H1 (cell line): ENCODE data around the gene DUOX1. TPM values are rescaled to one million over a fixed set of nuclear protein-coding genes. Genes with fewer than 3 reads are reported as not detected.

ENCODE experiments used
- CTCF ChIA-PET: fragments of 300-600 bp; sonication (Branson Sonifier 250); formaldehyde crosslinking; loops from one replicate; lab custom pipeline; 2021; ENCODE audit not compliant: partially characterized antibody; lab: Charles Lee
- POLR2A ChIA-PET: fragments of 300-600 bp; sonication (Branson Sonifier 250); formaldehyde crosslinking; loops from one replicate; lab custom pipeline; 2021; ENCODE audit warnings: inconsistent platforms; ENCODE audit not compliant: partially characterized antibody; lab: Charles Lee
- DNase-seq, 2 experiments: peaks; one replicate each; pipeline versions ENCODE4 v3.0.0 to v3.0.0-alpha.2; 2010 to 2022; ENCODE audit warnings: low spot score in 2 of 2, low read depth in 1 of 2, mixed read lengths in 1 of 2
- FAIRE-seq: peaks from 2 replicates; lab custom pipeline; 2011; peaks lifted over from hg19 to GRCh38; lab: Jason Lieb, UNC
- H2AFZ ChIP-seq: 2 replicates; pipeline ENCODE4 v1.8.1; 2012; ENCODE audit warnings: low read length, inconsistent platforms
- H2AK5ac ChIP-seq: 2 replicates; pipeline ENCODE4 v1.6.1; 2013; ENCODE audit warnings: low read depth, low read length
- H2BK120ac ChIP-seq: replicated peaks from 2 replicates; pipeline ENCODE3; 2013; ENCODE audit warnings: low read depth, low read length, inconsistent platforms
- H2BK12ac ChIP-seq: 2 replicates; pipeline ENCODE4 v1.6.1; 2013; ENCODE audit warnings: low read depth, low read length
- H2BK15ac ChIP-seq: 2 replicates; pipeline ENCODE4 v1.6.1; 2013; ENCODE audit warnings: low read length
- H2BK20ac ChIP-seq: 2 replicates; pipeline ENCODE4 v1.6.1; 2013; ENCODE audit warnings: low read length
- H2BK5ac ChIP-seq: 2 replicates; pipeline ENCODE4 v1.6.1; 2013; ENCODE audit warnings: low read depth, low read length
- H3K14ac ChIP-seq: 2 replicates; pipeline ENCODE4 v1.6.1; 2013; ENCODE audit warnings: inconsistent platforms; ENCODE audit not compliant: insufficient read length
- H3K18ac ChIP-seq: 2 replicates; pipeline ENCODE4 v1.6.1; 2013; ENCODE audit warnings: low read length; ENCODE audit errors: extremely low read depth
- H3K23ac ChIP-seq: 2 replicates; pipeline ENCODE4 v1.6.1; 2013; ENCODE audit warnings: inconsistent platforms; ENCODE audit not compliant: insufficient read length
- H3K23me2 ChIP-seq: 2 replicates; pipeline ENCODE4 v1.6.1; 2013; ENCODE audit warnings: low read depth, low read length
- H3K27ac ChIP-seq: 2 replicates; pipeline ENCODE4 v1.6.1; 2011; ENCODE audit warnings: low read depth, low read length, inconsistent platforms
- H3K27me3 ChIP-seq, 4 experiments: replicated peaks in 1 of 4; 1 replicate in 1 of 4; 2 replicates in 3 of 4; pipeline versions ENCODE4 v1.6.1 to v1.8.1; 2011 to 2013; ENCODE audit warnings: low read length in 3 of 4, mild to moderate bottlenecking in 3 of 4, inconsistent platforms in 2 of 4, mixed read lengths in 2 of 4, moderate library complexity in 1 of 4; ENCODE audit not compliant: control insufficient read depth in 3 of 4, insufficient read depth in 3 of 4; ENCODE audit errors: extremely low read depth in 1 of 4
- H3K36me3 ChIP-seq, 4 experiments: 2 replicates each; pipeline versions ENCODE4 v1.6.1 to v1.8.1; 2011 to 2013; ENCODE audit warnings: mild to moderate bottlenecking in 4 of 4, low read length in 3 of 4, moderate library complexity in 2 of 4, control low read depth in 1 of 4, inconsistent platforms in 1 of 4; ENCODE audit not compliant: insufficient read depth in 4 of 4, control insufficient read depth in 2 of 4
- H3K4ac ChIP-seq: replicated peaks from 2 replicates; pipeline ENCODE3; 2013; ENCODE audit warnings: low read length, low read depth, mixed read lengths, inconsistent platforms; ENCODE audit not compliant: insufficient read length
- H3K4me1 ChIP-seq, 4 experiments: replicated peaks in 1 of 4; 1 replicate in 1 of 4; 2 replicates in 3 of 4; pipeline versions ENCODE4 v1.6.1 to v1.8.1; 2011 to 2013; ENCODE audit warnings: low read length in 3 of 4, inconsistent platforms in 2 of 4, mixed read lengths in 1 of 4; ENCODE audit not compliant: insufficient read depth in 4 of 4, control insufficient read depth in 3 of 4
- H3K4me2 ChIP-seq, 2 experiments: 2 replicates each; pipeline versions ENCODE4 v1.6.1 to v1.8.1; 2011 to 2013; ENCODE audit warnings: low read depth in 2 of 2, low read length in 2 of 2, control low read depth in 1 of 2, inconsistent platforms in 1 of 2, mild to moderate bottlenecking in 1 of 2; ENCODE audit not compliant: insufficient read depth in 1 of 2
- H3K4me3 ChIP-seq, 4 experiments: fragments of 200-600, 300-600 bp in 1 of 4; sonication (generic), shearing (Covaris generic), sonication (Bioruptor Twin) in 1 of 4; 2 replicates each; pipeline versions ENCODE4 v1.5.1 to v1.8.1; 2011 to 2016; ENCODE audit warnings: low read length in 4 of 4, low read depth in 3 of 4, control low read depth in 2 of 4, inconsistent platforms in 2 of 4, mild to moderate bottlenecking in 2 of 4, mixed read lengths in 1 of 4, moderate library complexity in 1 of 4; ENCODE audit not compliant: insufficient read depth in 2 of 4; ENCODE audit errors: extremely low read depth in 1 of 4
- H3K56ac ChIP-seq: replicated peaks from 2 replicates; pipeline ENCODE3; 2013; ENCODE audit warnings: low read depth, mild to moderate bottlenecking, mixed read lengths, low read length, inconsistent platforms; ENCODE audit not compliant: insufficient read length
- H3K79me1 ChIP-seq: 2 replicates; pipeline ENCODE4 v1.6.1; 2013; ENCODE audit warnings: low read depth, low read length, control low read depth
- H3K79me2 ChIP-seq, 2 experiments: 2 replicates each; pipeline versions ENCODE4 v1.6.1 to v1.8.1; 2012 to 2013; ENCODE audit warnings: low read length in 2 of 2, mild to moderate bottlenecking in 2 of 2, inconsistent platforms in 1 of 2; ENCODE audit not compliant: insufficient read depth in 2 of 2, control insufficient read depth in 1 of 2
- H3K9ac ChIP-seq, 4 experiments: replicated peaks in 1 of 4; 1 replicate in 1 of 4; 2 replicates in 3 of 4; pipeline versions ENCODE4 v1.6.1 to v1.8.1; 2011 to 2013; ENCODE audit warnings: low read depth in 3 of 4, low read length in 3 of 4, control low read depth in 2 of 4, mild to moderate bottlenecking in 2 of 4, moderate library complexity in 2 of 4, inconsistent platforms in 1 of 4; ENCODE audit errors: extremely low read depth in 1 of 4
- H3K9me3 ChIP-seq, 2 experiments: 2 replicates each; pipeline versions ENCODE4 v1.6.1 to v1.8.1; 2012 to 2013; ENCODE audit warnings: mild to moderate bottlenecking in 2 of 2, moderate library complexity in 2 of 2, control low read depth in 1 of 2, inconsistent platforms in 1 of 2, low read depth in 1 of 2, low read length in 1 of 2, mixed read lengths in 1 of 2; ENCODE audit not compliant: insufficient read depth in 2 of 2
- H4K20me1 ChIP-seq, 2 experiments: replicated peaks in 1 of 2; 2 replicates each; pipeline versions ENCODE3 to v1.8.1; 2011 to 2013; ENCODE audit warnings: inconsistent platforms in 2 of 2, low read length in 2 of 2, mild to moderate bottlenecking in 1 of 2; ENCODE audit not compliant: insufficient read depth in 2 of 2, control insufficient read depth in 1 of 2
- H4K5ac ChIP-seq: 2 replicates; pipeline ENCODE4 v1.6.1; 2013; ENCODE audit warnings: low read length, low read depth, mixed read lengths, inconsistent platforms; ENCODE audit not compliant: insufficient read length
- H4K8ac ChIP-seq: 2 replicates; pipeline ENCODE4 v1.8.0; 2013; ENCODE audit warnings: mild to moderate bottlenecking, moderate library complexity, low read length, inconsistent platforms; ENCODE audit not compliant: insufficient read depth; ENCODE audit errors: extremely low read depth
- H4K91ac ChIP-seq: replicated peaks from 2 replicates; pipeline ENCODE3; 2013; ENCODE audit warnings: low read length, mixed read lengths, inconsistent platforms; ENCODE audit not compliant: insufficient read length
- ASH2L ChIP-seq: fragments of 200-600, 300-600 bp; sonication (generic); IDR thresholded peaks from one replicate; pipeline ENCODE4 v1.7.1; 2017; ENCODE audit warnings: low read length
- BACH1 ChIP-seq: IDR thresholded peaks from 2 replicates; pipeline ENCODE4 v1.6.1; 2012; ENCODE audit warnings: low read length, improper control_type of control experiment
- CEBPB ChIP-seq: IDR thresholded peaks from 2 replicates; pipeline ENCODE4 v1.6.1; 2012; ENCODE audit warnings: low read depth, low read length
- CHD1 ChIP-seq: IDR thresholded peaks from 2 replicates; pipeline ENCODE4 v1.6.1; 2012; ENCODE audit warnings: low read depth, low read length, improper control_type of control experiment
- EGR1 ChIP-seq: IDR thresholded peaks from 2 replicates; pipeline ENCODE4 v1.6.1; 2011; ENCODE audit warnings: low read depth, low read length, borderline replicate concordance
- FOSL1 ChIP-seq: IDR thresholded peaks from 2 replicates; pipeline ENCODE4 v1.6.1; 2011; ENCODE audit warnings: mild to moderate bottlenecking, low read depth, low read length, moderate library complexity; ENCODE audit not compliant: insufficient read depth
- HDAC6 ChIP-seq: IDR thresholded peaks from one replicate; pipeline ENCODE4 v1.7.1; 2012; ENCODE audit warnings: low read depth, mild to moderate bottlenecking, inconsistent platforms, low read length, moderate library complexity
- KDM5A ChIP-seq: fragments of 200-600 bp; IDR thresholded peaks from 2 replicates; pipeline ENCODE4 v1.7.1; 2012; ENCODE audit warnings: mild to moderate bottlenecking, low read length, inconsistent platforms, mixed read lengths
- SIN3A ChIP-seq, 2 experiments: IDR thresholded peaks in 1 of 2; conservative IDR thresholded peaks in 1 of 2; 2 replicates each; pipeline ENCODE4 v1.6.1; 2011 to 2012; ENCODE audit warnings: low read length in 2 of 2, improper control_type of control experiment in 1 of 2, low read depth in 1 of 2, mild to moderate bottlenecking in 1 of 2
- SIRT6 ChIP-seq: IDR thresholded peaks from one replicate; pipeline ENCODE4 v1.7.1; 2012; ENCODE audit warnings: low read length, inconsistent platforms
- YY1 ChIP-seq: IDR thresholded peaks from 2 replicates; pipeline ENCODE4 v1.6.1; 2011; ENCODE audit warnings: low read depth, mild to moderate bottlenecking, low read length
- WGBS, 2 experiments: shearing (Covaris generic) in 1 of 2; methylation state at CpG; one replicate each; pipeline versions ENCODE4 v1.1.6 to v1.1.7; 2013 to 2015; ENCODE audit warnings: low lambda C conversion rate in 2 of 2, mixed read lengths in 2 of 2, inconsistent platforms in 1 of 2, low coverage in 1 of 2, missing lambda C conversion rate in 1 of 2; ENCODE audit not compliant: insufficient replicate concordance in 2 of 2, insufficient coverage in 1 of 2, insufficient read length in 1 of 2; ENCODE audit errors: extremely low coverage in 1 of 2, missing lambda C conversion rate in 1 of 2; 5-methylcytosine and 5-hydroxymethylcytosine counted together
- polyA plus RNA-seq, 7 experiments: library from polyadenylated mRNA; depleted of rRNA in 3 of 7; stranded (reverse) in 5 of 7; unstranded in 2 of 7; fragments of >200 nt in 5 of 7; fragments of 200-250 nt in 2 of 7; gene quantifications; 1 replicate in 5 of 7; 2 replicates in 1 of 7; 4 replicates in 1 of 7; pipeline versions ENCODE4 v1.2.1 to v1.2.3, GENCODE V29; 2011 to 2013; ENCODE audit warnings: missing spikeins in 2 of 7, mixed read lengths in 2 of 7
- total RNA-seq: library from RNA; stranded (reverse); fragmentation: NEBNext Ultra II Directional; extraction: Animal tissue kit (Norgen Biotek cat#: 25700); gene quantifications from 2 replicates; pipeline ENCODE4 v1.2.1, GENCODE V29; 2021
- TF ChIP-seq, protein P1 (sequence below), 3 experiments: IDR thresholded peaks; 1 replicate in 2 of 3; 2 replicates in 1 of 3; pipeline versions ENCODE4 v1.5.1 to v1.6.1; 2011; ENCODE audit warnings: low read length in 3 of 3, mild to moderate bottlenecking in 3 of 3, inconsistent platforms in 2 of 3, low read depth in 1 of 3, moderate library complexity in 1 of 3; ENCODE audit not compliant: insufficient read depth in 1 of 3; ENCODE audit errors: control extremely low read depth in 1 of 3

The DUOX1 gene
- total and polyA plus RNA-seq, 2 of the 8 experiments (the other 6 are each of a cell fraction or from before 2014, with no cell fraction given), result 0.84 to 1.4 TPM

GRCh38 chr15:45201557-45201859 lies 71.7 kb downstream of the DUOX1 start:
- H3K9me3 ChIP-seq, result no peaks in the 10 kb centered on the region
- H3K4me2 ChIP-seq, result peak overlapping the region; percentile 94 to 96; a peak in 3 of 4 replicates
- no peaks in the 10 kb centered on the region for H3K36me3 ChIP-seq
- no peak for TF ChIP-seq HDAC6
- TF ChIP-seq BACH1, result no peak
- no peak for TF ChIP-seq CEBPB
- TF ChIP-seq CHD1, result no peak
- TF ChIP-seq YY1, result no peak
- TF ChIP-seq FOSL1, result no peak
- TF ChIP-seq KDM5A, result no peak
- no peak for TF ChIP-seq ASH2L
- TF ChIP-seq EGR1, result no peak
- no peak for TF ChIP-seq SIN3A (conservative IDR thresholded peaks at IDR 0.05 in 1 of 2, IDR thresholded peaks at IDR 0.05 in 1 of 2; ENCODE audit: low read depth in 1 of 2, low read length in 2 of 2)
- TF ChIP-seq, protein P1, sequence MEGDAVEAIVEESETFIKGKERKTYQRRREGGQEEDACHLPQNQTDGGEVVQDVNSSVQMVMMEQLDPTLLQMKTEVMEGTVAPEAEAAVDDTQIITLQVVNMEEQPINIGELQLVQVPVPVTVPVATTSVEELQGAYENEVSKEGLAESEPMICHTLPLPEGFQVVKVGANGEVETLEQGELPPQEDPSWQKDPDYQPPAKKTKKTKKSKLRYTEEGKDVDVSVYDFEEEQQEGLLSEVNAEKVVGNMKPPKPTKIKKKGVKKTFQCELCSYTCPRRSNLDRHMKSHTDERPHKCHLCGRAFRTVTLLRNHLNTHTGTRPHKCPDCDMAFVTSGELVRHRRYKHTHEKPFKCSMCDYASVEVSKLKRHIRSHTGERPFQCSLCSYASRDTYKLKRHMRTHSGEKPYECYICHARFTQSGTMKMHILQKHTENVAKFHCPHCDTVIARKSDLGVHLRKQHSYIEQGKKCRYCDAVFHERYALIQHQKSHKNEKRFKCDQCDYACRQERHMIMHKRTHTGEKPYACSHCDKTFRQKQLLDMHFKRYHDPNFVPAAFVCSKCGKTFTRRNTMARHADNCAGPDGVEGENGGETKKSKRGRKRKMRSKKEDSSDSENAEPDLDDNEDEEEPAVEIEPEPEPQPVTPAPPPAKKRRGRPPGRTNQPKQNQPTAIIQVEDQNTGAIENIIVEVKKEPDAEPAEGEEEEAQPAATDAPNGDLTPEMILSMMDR (IDR thresholded peaks at IDR 0.05; ENCODE audit: control extremely low read depth in 1 of 3, insufficient read depth in 1 of 3, low read depth in 1 of 3, low read length in 3 of 3), result no peak
- no peak for TF ChIP-seq SIRT6
- TF ChIP-seq, all 59 proteins: peak for 0
- Histone ChIP-seq H3K79me2 (no peaks in the 10 kb centered on the region), H2BK15ac (no peak overlapping the region), H2BK20ac (no peak overlapping the region), H3K9ac (no peak overlapping the region), H3K4me1 (no peaks in the 10 kb centered on the region), H3K14ac (no peak overlapping the region), H2BK12ac (no peak overlapping the region), H4K5ac (no peak overlapping the region), H3K27ac (no peak overlapping the region), H3K23me2 (peaks cover 12% of the 10 kb centered on the region), H3K56ac (no peak overlapping the region), H3K4me3 (peak overlapping the region in 1 of 4 experiments; percentile 98; a peak in 3 of 8 replicates), H3K27me3 (no peaks in the 10 kb centered on the region), H2BK120ac (no peak overlapping the region), H3K79me1 (no peaks in the 10 kb centered on the region), H2AK5ac (no peak overlapping the region), H4K8ac (no peak overlapping the region), H3K23ac (no peak overlapping the region), H3K18ac (no peak overlapping the region), H3K4ac (no peak overlapping the region), H2BK5ac (no peak overlapping the region), H4K20me1 (no peaks in the 10 kb centered on the region), H4K91ac (no peak overlapping the region), H2AFZ (no peak overlapping the region)
- CTCF ChIA-PET, result interaction anchor here (1.3 to 39.2 kb wide), 6 partner anchors 17 to 199 kb away, joined by 3 to 1117 read pairs (median 52); partner anchors contain the start of genes DUOX1, DUOXA1, DUOXA2 and SHF
- POLR2A ChIA-PET, result interaction anchor here (0.6 to 5.3 kb wide), 7 partner anchors 16 to 201 kb away, joined by 3 to 55 read pairs (median 12); partner anchors contain the start of gene SHF
- WGBS, 2 experiments, result 88% methylated on average over 3 of the region's 3 CpGs; no CpG with 5 or more reads in 1 of the 2 experiments
- DNase-seq (no peak), FAIRE-seq (no peak)
